OCI-M1 (cell line): ENCODE data around the gene ZIC4.
A peak's percentile ranks its signal among the peaks of the same experiment; 100 is the strongest.

Experiments used
- DNase-seq: peaks from one replicate; lab custom pipeline; 2025; lab: John Stamatoyannopoulos, UW

ZIC4 gene

DNA sequence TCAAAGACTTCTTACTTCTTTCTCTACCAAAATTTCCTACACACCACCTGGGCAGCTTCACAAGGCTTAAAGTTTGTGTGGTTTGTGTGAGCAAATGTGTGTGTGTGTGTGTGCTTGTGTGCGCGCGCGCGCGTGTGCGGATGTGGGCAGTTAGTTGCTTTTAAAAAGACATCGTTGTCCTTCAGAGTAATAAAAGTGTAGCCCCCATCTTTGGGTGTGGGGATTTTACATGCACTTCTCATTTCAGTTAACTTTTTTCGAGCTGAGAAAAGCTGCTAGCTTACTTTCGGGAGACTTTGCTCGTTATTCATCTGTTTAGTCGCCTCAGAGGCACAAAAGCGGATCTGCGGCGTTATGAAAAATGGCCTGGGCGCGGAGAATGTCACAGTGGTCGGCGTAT, 36.0 kb downstream of the ZIC4 start:
- no peak for DNase-seq

GRCh38 chr3:147369661-147370123, 36.7 kb downstream of the ZIC4 start:
- no peak for DNase-seq

DNA sequence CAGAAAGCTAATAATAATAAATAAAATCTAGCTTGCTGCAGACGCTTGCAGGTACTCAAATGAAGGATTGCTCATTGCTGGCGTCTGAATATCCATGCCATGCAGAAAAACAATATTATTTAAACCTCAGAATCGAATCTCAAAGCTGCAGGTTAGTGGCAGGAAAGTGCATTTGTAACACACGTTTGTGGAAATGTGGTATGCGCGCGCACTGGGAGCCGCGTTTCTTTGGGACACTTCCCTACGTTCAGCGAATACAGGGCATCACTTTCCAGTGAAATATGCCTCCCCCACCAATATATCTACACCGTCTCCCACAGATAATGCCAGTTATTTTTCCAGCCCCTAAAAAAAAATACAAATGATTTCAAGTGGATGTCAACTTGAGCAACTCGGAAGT, 37.1 kb downstream of the ZIC4 start:
- no peak for DNase-seq

DNA sequence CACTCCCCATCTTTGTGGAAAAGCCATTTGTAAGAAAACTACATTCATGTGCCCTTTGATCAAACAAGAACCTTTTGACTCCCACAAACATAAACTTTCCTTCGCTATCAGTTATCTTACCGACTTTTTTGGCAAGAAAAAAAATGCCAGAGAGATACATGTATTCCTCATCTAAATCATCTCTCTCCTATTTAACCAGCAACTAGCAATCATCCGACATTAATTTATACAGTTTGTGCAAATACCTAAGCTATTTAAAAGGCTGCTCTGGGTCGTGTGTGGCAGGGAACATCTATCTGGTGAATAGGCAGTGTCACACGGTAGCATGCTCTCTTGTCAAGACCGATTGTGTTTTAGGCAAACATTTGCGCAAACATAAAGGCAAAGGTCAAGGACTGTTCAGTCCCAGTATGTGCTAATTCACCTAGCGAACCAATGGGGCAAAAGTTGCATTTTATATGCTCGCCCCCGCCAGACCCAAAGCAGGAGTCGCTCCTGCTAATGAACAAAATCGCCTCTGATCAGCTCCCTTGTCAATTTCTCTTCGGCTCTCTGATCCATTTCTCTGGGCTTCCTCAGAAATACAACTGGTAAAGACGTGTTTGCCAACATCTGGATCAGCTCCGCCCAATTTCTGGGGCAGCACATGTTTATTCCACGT, 37.7 kb downstream of the ZIC4 start:
- DNase-seq = no peak

DNA sequence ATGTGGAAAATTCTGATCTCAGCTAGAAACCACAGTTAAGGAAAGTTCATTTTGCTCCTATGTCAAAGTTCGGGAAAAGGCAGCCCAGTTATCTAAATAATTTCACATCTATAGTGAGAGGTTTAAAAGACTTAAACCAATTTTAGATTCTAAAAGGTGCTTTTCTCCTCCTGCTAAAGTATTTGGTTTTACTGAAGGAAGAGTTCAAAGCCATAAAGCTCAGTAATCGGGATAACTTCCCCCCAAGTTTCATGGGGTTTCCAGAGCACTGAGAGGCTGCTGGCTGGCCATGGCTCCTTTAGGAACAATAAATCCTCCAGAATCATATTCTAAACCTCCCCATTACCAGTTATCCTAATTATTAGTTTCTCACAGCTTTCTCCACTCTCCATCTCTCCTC, 38.2 kb downstream of the ZIC4 start:
- no peak for DNase-seq

GRCh38 chr3:147367676-147368075, 38.7 kb downstream of the ZIC4 start:
- DNase-seq = no peak

DNA sequence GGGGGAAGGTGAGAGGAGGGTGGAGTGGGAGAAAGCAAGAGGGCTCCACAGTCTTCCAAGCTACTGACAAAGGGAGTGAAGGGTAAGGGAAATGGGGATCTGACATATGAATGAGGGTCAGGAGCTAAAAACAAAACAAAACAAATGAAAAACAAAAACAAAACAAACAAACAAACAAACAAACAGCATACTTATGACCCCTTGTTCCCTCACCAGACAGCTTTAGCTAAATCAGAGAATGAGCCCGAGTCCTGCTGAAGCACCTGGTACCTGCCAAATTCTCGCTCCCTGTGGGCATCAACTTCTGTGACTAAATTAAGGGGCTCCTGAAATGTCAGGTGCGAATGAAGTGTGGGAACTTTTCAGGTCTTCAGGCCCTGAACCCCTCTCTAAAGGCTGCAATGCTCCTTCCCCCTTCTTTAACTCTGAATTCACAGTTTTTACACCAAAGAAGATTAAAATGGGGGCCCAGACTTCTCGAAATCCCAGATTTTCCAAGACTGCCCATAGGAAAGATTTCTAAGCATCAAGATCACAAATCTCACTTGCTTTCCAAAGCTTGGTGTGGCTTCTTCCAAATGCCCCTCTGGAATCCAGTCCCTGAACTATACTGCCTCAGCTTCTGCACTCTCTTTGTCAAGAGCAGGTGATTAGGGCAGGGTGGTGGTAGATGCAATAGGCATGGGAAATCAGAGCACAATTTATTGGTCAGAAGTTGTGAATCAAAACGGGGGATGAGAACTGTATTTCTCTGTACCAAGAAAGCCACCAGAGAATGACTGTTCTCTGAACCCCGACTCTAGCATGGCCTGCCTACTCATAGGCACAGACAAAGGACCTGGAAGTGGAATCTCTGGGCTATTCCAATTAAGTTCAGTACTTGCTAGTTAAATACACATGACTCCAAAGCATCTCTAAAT, 40.9 kb downstream of the ZIC4 start:
- no peak for DNase-seq

DNA sequence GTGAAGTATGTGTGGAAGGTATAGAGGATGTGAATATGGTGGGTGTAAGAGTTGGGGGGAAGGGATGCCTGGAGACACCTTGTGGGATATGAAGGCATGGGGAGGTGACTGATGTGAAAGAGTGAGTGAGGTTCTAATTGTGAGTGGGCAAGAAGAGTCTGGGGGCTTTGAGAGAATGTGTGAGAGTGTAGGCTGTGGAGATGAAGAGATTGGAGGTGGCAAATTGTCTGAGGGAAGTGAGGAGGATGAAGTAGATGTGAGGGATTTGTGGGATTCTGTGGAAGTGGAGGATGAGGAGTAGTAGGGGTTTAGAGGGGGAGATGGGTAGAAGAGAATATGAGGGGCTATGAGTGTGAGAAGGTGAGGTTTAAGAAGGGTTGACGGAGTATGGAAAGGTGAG, 41.6 kb downstream of the ZIC4 start:
- no peak for DNase-seq

DNA sequence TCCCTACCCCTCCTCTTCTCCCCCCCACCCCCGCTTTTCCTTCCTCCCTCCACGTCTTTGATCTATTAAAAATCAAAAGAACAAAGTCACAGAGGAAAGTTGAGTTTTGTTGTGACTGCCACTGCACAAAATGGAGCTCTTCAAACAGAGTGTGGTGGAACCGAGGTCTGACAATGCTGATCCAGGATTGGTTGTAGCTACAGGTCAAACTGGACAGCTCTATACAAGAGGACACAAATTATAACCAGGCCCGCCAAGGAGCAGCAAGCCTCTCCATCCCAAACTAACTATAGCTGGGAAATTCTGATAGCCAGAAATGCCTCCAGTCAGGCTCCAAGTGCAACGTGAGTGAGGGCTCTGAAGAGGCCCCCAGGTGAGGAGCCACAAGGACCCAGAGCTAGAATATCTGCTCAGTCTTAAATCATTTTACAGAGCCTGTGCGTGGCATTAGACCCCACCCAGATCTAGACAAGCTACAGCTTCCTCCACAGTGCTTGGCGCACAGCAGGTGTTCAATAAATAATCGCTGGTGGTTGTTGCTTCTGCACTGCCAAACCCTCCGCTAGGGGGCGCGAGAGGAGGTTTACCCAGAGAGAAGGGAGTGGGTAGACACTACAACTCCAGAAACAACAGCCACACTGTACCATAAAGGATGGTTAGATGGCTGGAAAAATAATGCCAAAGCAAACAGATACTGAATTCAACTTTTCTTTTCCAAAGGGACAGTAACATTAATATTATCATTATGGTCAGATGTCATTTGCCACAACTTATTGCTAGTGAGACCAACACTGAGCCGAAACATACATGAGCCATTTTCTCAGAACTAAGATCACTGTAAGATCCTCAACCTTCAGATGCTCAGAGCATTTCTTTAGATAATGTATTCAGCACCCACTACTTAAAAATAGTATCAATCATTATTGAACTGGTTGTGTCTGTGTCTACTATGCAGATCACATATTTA, 44.6 kb downstream of the ZIC4 start:
- peak; percentile 78 for DNase-seq

- no peak for DNase-seq
Observed at GRCh38 chr3:147360646-147361453, 45.5 kb downstream of the ZIC4 start.

DNA sequence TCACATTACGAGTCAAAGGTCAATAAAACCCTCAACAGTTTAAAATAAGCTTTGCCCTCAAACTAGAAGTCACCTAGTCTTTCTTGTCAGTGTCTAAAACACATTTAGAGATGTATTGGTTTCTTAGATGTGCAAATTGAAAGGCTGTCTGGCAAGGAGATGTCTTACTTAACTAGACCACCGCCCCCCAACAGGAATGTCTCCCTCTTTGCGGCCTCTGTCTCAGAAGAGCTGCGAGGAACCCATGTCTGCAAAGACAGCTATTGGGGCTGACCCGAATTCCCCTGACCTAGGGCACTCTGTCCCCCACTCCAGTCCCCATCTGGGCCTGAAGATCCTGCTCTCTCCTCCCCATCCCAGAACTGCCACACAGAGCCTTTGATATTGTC, 46.3 kb downstream of the ZIC4 start:
- DNase-seq = no peak

- no peak for DNase-seq
Observed at GRCh38 chr3:147359177-147360050, 46.9 kb downstream of the ZIC4 start.

GRCh38 chr3:147358144-147358992, 48.0 kb downstream of the ZIC4 start:
- DNase-seq = no peak

- DNase-seq = no peak
Observed at GRCh38 chr3:147356909-147357900, 49.1 kb downstream of the ZIC4 start.

- no peak for DNase-seq
Observed at GRCh38 chr3:147356145-147356908, 50.0 kb downstream of the ZIC4 start.

DNA sequence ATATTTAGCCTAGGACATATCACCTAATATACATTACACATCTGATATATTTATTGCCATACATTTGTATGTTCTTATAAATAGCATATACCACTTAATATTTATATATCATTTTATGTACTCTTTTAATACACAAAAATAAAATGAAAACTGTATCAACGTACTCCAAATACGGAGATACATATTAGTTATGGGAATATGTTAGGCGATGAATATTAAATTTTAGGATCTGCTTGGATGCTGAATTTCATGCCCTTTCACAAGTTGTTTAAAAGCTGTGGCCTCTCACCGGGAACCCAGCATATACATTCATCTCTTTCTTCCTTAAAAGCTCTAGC, 50.6 kb downstream of the ZIC4 start:
- DNase-seq = no peak

- DNase-seq = no peak
Observed at GRCh38 chr3:147355084-147355752, 51.1 kb downstream of the ZIC4 start.
